HepG2 (cell line): ENCODE data around the gene GPR65. TPM values are rescaled to one million over a fixed set of nuclear protein-coding genes. Genes with fewer than 3 reads are reported as not detected.

Experiments used
- HNF1A ChIP-seq, 2 experiments: sonication (generic) in 1 of 2; formaldehyde crosslinking in 1 of 2; IDR thresholded peaks; 2 replicates each; pipeline versions ENCODE4 v1.4.0 to v1.6.1; 2016 to 2020; ENCODE audit warnings: borderline replicate concordance in 1 of 2, low read depth in 1 of 2, mild to moderate bottlenecking in 1 of 2, missing genetic modification reagents in 1 of 2
- MED13 ChIP-seq: sonication (generic); formaldehyde crosslinking; IDR thresholded peaks from 2 replicates; pipeline ENCODE4 v1.5.0; 2020; ENCODE audit warnings: missing genetic modification reagents
- NONO ChIP-seq, 2 experiments: fragments of 450-650 bp in 1 of 2; sonication (generic) in 1 of 2; formaldehyde crosslinking in 1 of 2; IDR thresholded peaks in 1 of 2; conservative IDR thresholded peaks in 1 of 2; 2 replicates each; pipeline versions ENCODE4 v1.6.1 to v1.8.0; 2017 to 2022; ENCODE audit warnings: mild to moderate bottlenecking in 1 of 2, missing genetic modification reagents in 1 of 2, moderate library complexity in 1 of 2
- RCOR2 ChIP-seq: IDR thresholded peaks from 2 replicates; pipeline ENCODE4 v1.6.1; 2016; ENCODE audit warnings: missing biosample characterization, missing genetic modification reagents
- SALL1 ChIP-seq: sonication (generic); formaldehyde crosslinking; IDR thresholded peaks from 2 replicates; pipeline ENCODE4 v1.8.0; 2022; ENCODE audit warnings: mild to moderate bottlenecking, missing genetic modification reagents
- SATB2 ChIP-seq: sonication (generic); formaldehyde crosslinking; IDR thresholded peaks from 2 replicates; pipeline ENCODE4 v1.5.0; 2020; ENCODE audit warnings: missing genetic modification reagents
- ZBTB34 ChIP-seq: sonication (generic); formaldehyde crosslinking; IDR thresholded peaks from 2 replicates; pipeline ENCODE4 v1.8.0; 2022; ENCODE audit warnings: mild to moderate bottlenecking, missing genetic modification reagents
- ZMYM2 ChIP-seq: sonication (generic); formaldehyde crosslinking; IDR thresholded peaks from 2 replicates; pipeline ENCODE4 v1.8.0; 2022; ENCODE audit warnings: mild to moderate bottlenecking, missing genetic modification reagents
- ZNF30 ChIP-seq: sonication (generic); formaldehyde crosslinking; IDR thresholded peaks from 2 replicates; pipeline ENCODE4 v1.5.0; 2020; ENCODE audit warnings: mild to moderate bottlenecking, missing genetic modification reagents
- ZNF570 ChIP-seq: sonication (generic); formaldehyde crosslinking; IDR thresholded peaks from 2 replicates; pipeline ENCODE4 v1.4.0; 2020; ENCODE audit warnings: mild to moderate bottlenecking, missing genetic modification reagents, borderline replicate concordance
- polyA plus RNA-seq, 8 experiments: library from polyadenylated mRNA; depleted of rRNA in 3 of 8; stranded (reverse) in 7 of 8; unstranded in 1 of 8; fragments of >200 nt; fragmentation: Illumina TruSeq in 4 of 8; extraction: Trizol in 4 of 8; gene quantifications; 2 replicates each; pipeline versions ENCODE4 v1.2.1 to v1.2.3, GENCODE V29; 2011 to 2016; ENCODE audit warnings: low read depth in 4 of 8, missing spikeins in 1 of 8, mixed read lengths in 1 of 8; ENCODE audit not compliant: insufficient read depth in 1 of 8
- total RNA-seq, 5 experiments: library from RNA; depleted of rRNA; stranded (reverse); fragments of >200 nt; fragmentation: Illumina TruSeq; extraction: Trizol; gene quantifications; 2 replicates each; pipeline ENCODE4 v1.2.3, GENCODE V29; 2016; ENCODE audit warnings: low read depth in 1 of 5
- TF ChIP-seq, protein P1 (sequence below): IDR thresholded peaks from 2 replicates; pipeline ENCODE4 v1.6.1; 2018; ENCODE audit warnings: missing genetic modification reagents, mild to moderate bottlenecking, missing compliant biosample characterization
- TF ChIP-seq, protein P2 (sequence below): sonication (generic); formaldehyde crosslinking; IDR thresholded peaks from 2 replicates; pipeline ENCODE4 v1.4.0; 2020; ENCODE audit warnings: missing genetic modification reagents, mild to moderate bottlenecking, borderline replicate concordance
- TF ChIP-seq, protein P3 (sequence below): sonication (generic); formaldehyde crosslinking; IDR thresholded peaks from 2 replicates; pipeline ENCODE4 v1.4.0; 2020; ENCODE audit warnings: missing genetic modification reagents

Gene GPR65
- total and polyA plus RNA-seq, 2 of the 13 experiments (the other 11 are each of a cell fraction or from before 2014, with no cell fraction given) = not detected

GRCh38 chr14:88043529-88044443, 38.9 kb downstream of the GPR65 start (continued):
- TF ChIP-seq ZNF30 (CRISPR knock-in tag) (no peak), ZBTB34 (peak; percentile 75; the same call in 1 of the 2 replicates), MED13 (CRISPR knock-in tag) (peak; percentile 93; the same call in 1 of the 2 replicates), RCOR2 (CRISPR knock-in tag) (peak; percentile 90), ZNF570 (no peak), ZMYM2 (CRISPR knock-in tag) (0 out of 2 replicates have a peak, but pooled peaks have one; percentile 20), NONO (IDR thresholded peaks at IDR 0.05) (no peak), NONO (CRISPR knock-in tag; conservative IDR thresholded peaks at IDR 0.05) (peak; percentile 72; the same call in 1 of the 2 replicates), SATB2 (CRISPR knock-in tag) (peak; percentile 67), HNF1A (IDR thresholded peaks at IDR 0.05; ENCODE audit: low read depth) (peak; percentile 79), HNF1A (CRISPR knock-in tag; IDR thresholded peaks at IDR 0.05; ENCODE audit: borderline replicate concordance) (peak; percentile 83; the same call in 1 of the 2 replicates), SALL1 (CRISPR knock-in tag) (peak; percentile 96; the same call in 1 of the 2 replicates)
- TF ChIP-seq, protein P1, sequence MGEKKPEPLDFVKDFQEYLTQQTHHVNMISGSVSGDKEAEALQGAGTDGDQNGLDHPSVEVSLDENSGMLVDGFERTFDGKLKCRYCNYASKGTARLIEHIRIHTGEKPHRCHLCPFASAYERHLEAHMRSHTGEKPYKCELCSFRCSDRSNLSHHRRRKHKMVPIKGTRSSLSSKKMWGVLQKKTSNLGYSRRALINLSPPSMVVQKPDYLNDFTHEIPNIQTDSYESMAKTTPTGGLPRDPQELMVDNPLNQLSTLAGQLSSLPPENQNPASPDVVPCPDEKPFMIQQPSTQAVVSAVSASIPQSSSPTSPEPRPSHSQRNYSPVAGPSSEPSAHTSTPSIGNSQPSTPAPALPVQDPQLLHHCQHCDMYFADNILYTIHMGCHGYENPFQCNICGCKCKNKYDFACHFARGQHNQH = no peak; the same call in 1 of the 2 replicates
- TF ChIP-seq, protein P2, sequence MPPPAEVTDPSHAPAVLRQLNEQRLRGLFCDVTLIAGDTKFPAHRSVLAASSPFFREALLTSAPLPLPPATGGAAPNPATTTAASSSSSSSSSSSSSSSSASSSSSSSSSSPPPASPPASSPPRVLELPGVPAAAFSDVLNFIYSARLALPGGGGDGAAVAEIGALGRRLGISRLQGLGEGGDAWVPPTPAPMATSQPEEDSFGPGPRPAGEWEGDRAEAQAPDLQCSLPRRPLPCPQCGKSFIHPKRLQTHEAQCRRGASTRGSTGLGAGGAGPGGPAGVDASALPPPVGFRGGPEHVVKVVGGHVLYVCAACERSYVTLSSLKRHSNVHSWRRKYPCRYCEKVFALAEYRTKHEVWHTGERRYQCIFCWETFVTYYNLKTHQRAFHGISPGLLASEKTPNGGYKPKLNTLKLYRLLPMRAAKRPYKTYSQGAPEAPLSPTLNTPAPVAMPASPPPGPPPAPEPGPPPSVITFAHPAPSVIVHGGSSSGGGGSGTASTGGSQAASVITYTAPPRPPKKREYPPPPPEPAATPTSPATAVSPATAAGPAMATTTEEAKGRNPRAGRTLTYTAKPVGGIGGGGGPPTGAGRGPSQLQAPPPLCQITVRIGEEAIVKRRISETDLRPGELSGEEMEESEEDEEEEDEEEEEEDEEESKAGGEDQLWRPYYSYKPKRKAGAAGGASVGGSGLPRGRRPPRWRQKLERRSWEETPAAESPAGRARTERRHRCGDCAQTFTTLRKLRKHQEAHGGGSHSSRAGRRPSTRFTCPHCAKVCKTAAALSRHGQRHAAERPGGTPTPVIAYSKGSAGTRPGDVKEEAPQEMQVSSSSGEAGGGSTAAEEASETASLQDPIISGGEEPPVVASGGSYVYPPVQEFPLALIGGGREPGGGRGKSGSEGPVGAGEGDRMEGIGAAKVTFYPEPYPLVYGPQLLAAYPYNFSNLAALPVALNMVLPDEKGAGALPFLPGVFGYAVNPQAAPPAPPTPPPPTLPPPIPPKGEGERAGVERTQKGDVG (CRISPR knock-in tag) = no peak
- TF ChIP-seq, protein P3, sequence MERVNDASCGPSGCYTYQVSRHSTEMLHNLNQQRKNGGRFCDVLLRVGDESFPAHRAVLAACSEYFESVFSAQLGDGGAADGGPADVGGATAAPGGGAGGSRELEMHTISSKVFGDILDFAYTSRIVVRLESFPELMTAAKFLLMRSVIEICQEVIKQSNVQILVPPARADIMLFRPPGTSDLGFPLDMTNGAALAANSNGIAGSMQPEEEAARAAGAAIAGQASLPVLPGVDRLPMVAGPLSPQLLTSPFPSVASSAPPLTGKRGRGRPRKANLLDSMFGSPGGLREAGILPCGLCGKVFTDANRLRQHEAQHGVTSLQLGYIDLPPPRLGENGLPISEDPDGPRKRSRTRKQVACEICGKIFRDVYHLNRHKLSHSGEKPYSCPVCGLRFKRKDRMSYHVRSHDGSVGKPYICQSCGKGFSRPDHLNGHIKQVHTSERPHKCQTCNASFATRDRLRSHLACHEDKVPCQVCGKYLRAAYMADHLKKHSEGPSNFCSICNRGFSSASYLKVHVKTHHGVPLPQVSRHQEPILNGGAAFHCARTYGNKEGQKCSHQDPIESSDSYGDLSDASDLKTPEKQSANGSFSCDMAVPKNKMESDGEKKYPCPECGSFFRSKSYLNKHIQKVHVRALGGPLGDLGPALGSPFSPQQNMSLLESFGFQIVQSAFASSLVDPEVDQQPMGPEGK (CRISPR knock-in tag) = peak; percentile 69
